ENCODE data around the gene PPP1CC. TPM values are rescaled to one million over a fixed set of nuclear protein-coding genes. Genes with fewer than 3 reads are reported as not detected.

The PPP1CC gene
- total and polyA plus RNA-seq, 9 donors = 94.4 to 158 (median 126) TPM

GRCh38 chr12:110677206-110677911 lies 65.3 kb downstream of the PPP1CC start:
- Histone ChIP-seq H3K4me3 (no peak overlapping the region), H3K27ac (no peak overlapping the region), H3K4me1 (ENCODE audit: insufficient read depth) (no peaks in the 10 kb centered on the region), H3K9me3 (no peaks in the 10 kb centered on the region), H3K27me3 (no peaks in the 10 kb centered on the region), H3K36me3 (no peaks in the 10 kb centered on the region)
- DNase-seq = no peak
- TF ChIP-seq CTCF (IDR thresholded peaks at IDR 0.05) (no peak), POLR2A (IDR thresholded peaks at IDR 0.05) (no peak), EP300 (IDR thresholded peaks at IDR 0.05) (no peak)
- intact Hi-C loops (cut with DNase I) = no loop called here
- 66 to 78% (median 74%) methylated on average over 5 of the region's 5 CpGs for WGBS, 3 donors

- no peak overlapping the region for H3K4me3 ChIP-seq
- 83 to 89% (median 86%) methylated on average over 4 of the region's 4 CpGs for WGBS, 3 donors
- H3K27ac ChIP-seq = no peak overlapping the region
Observed at GRCh38 chr12:110676171-110676570, 66.5 kb downstream of the PPP1CC start.

DNA sequence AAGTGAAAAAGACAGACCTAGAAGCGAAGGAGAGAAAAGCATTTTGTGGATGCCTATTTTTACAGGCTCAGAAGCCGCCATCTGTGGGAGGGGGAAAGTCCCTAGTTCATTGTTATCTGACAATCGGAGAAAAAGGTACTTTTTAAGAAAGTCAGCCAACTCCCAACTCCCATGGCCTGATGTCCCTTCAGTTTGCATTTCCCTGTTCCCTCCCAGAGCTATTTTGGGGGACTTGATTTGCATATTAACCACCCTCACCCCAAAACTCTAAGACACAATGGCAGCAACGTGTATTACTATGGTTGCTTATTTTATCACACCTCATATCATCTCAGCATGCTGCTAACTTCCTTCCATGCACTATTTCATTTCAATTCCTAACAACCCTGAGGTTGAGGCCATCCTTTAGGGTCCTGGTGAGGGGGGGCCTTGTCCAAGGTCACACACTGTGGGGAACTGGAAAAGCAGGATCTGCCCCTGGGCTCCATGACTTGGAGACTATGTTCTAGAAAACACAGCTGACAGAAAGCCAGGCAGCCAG lies 72.5 kb downstream of the PPP1CC start:
- TF ChIP-seq CTCF (IDR thresholded peaks at IDR 0.05) = no peak
- no peak for TF ChIP-seq POLR2A (IDR thresholded peaks at IDR 0.05)
- TF ChIP-seq EP300 (IDR thresholded peaks at IDR 0.05) = no peak
- Histone ChIP-seq H3K4me3 (no peak overlapping the region), H3K9me3 (no peaks in the 10 kb centered on the region), H3K4me1 (ENCODE audit: insufficient read depth) (no peaks in the 10 kb centered on the region), H3K27ac (no peak overlapping the region), H3K36me3 (no peaks in the 10 kb centered on the region), H3K27me3 (no peaks in the 10 kb centered on the region)
- DNase-seq = no peak
- intact Hi-C loops (cut with DNase I) = no loop called here
- WGBS, 3 donors = 64 to 76% (median 71%) methylated on average over 4 of the region's 4 CpGs

More at GRCh38 chr12:110676171-110676570, 66.5 kb downstream of the PPP1CC start:
- Histone ChIP-seq H3K27me3 (no peaks in the 10 kb centered on the region), H3K4me1 (ENCODE audit: insufficient read depth) (no peaks in the 10 kb centered on the region), H3K9me3 (no peaks in the 10 kb centered on the region), H3K36me3 (no peaks in the 10 kb centered on the region)
- TF ChIP-seq EP300 (IDR thresholded peaks at IDR 0.05) = no peak
- no peak for TF ChIP-seq CTCF (IDR thresholded peaks at IDR 0.05)
- TF ChIP-seq POLR2A (IDR thresholded peaks at IDR 0.05) = no peak
- no peak for DNase-seq
- intact Hi-C loops (cut with DNase I) = no loop called here

Other genes starting within 250 kb of the PPP1CC start
- 10 to 100 TPM; 51.3 to 94.4 (median 66.6) TPM for gene VPS29, start 240.8 kb downstream of the PPP1CC start, total RNA-seq
- gene VPS29, start 240.8 kb downstream of the PPP1CC start, polyA plus RNA-seq = 100 to 1,000 TPM; 106 to 134 TPM
- 1 to 10 TPM in 5 of 7 donors, under 1 TPM in 2; 0.23 to 3.8 (median 1.8) TPM for gene RAD9B, start 240.6 kb downstream of the PPP1CC start, total RNA-seq
- gene RAD9B, start 240.6 kb downstream of the PPP1CC start, polyA plus RNA-seq = 1 to 10 TPM in 1 of 2 donors, under 1 TPM in 1; 0.80 to 1.1 TPM
- gene PPTC7, start 159.6 kb downstream of the PPP1CC start, total RNA-seq = 10 to 100 TPM; 13.5 to 25.5 (median 22.5) TPM
- gene PPTC7, start 159.6 kb downstream of the PPP1CC start, polyA plus RNA-seq = 10 to 100 TPM in 1 of 2 donors, 1 to 10 TPM in 1; 10.0 to 19.2 TPM
- 100 to 1,000 TPM in 1 of 7 donors, 10 to 100 TPM in 6; 43.3 to 122 (median 47.9) TPM for gene TCTN1, start 128.8 kb downstream of the PPP1CC start, total RNA-seq
- gene TCTN1, start 128.8 kb downstream of the PPP1CC start, polyA plus RNA-seq = 10 to 100 TPM; 32.7 to 96.1 TPM
- 10 to 100 TPM in 5 of 7 donors, 1 to 10 TPM in 2; 6.4 to 14.5 (median 10.5) TPM for gene HVCN1, start 53.8 kb downstream of the PPP1CC start, total RNA-seq
- gene HVCN1, start 53.8 kb downstream of the PPP1CC start, polyA plus RNA-seq = 10 to 100 TPM; 14.6 to 19.4 TPM
- not detected for gene CCDC63, start 104.1 kb upstream of the PPP1CC start, total RNA-seq
- not detected for gene CCDC63, start 104.1 kb upstream of the PPP1CC start, polyA plus RNA-seq
- 1 to 10 TPM in 3 of 7 donors, not detected in 4; 1.5 to 2.9 (median 1.7) TPM for gene MYL2, start 177.7 kb upstream of the PPP1CC start, total RNA-seq
- gene MYL2, start 177.7 kb upstream of the PPP1CC start, polyA plus RNA-seq = 1 to 10 TPM in 1 of 2 donors, not detected in 1; 1.4 TPM

All from ovary (tissue), 9 donors.